Measurements from ENCODE around the gene RASA4B. TPM values are rescaled to one million over a fixed set of nuclear protein-coding genes. Genes with fewer than 3 reads are reported as not detected.

RASA4B gene
- total and polyA plus RNA-seq, 2 experiments from 2014 or later, result 0.99 to 1.5 TPM

DNA sequence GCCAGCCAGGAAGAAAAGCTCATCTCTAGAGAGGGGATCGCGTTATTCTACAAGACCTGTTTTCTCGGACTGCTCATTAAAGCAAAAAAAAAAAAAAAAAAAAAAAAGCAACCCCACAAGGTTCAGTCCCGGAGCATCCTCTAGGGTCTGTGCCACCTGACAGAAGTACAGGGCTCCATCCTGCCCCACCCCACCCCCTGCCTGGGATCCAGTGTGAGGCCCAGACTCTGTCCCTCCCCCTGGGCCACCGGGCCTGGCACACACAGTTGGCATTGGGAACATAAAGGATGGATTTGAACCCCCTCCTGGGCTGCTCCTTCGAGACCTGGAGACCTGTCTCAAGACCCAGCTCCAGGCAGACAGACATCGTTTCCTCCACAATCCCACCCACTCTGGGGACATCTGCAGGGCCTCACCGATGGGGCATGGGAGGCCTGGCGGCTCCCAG lies 83.5 kb downstream of the RASA4B start:
- H3K4me2 ChIP-seq, result peak overlapping the region; percentile 81
- Mint-ChIP-seq H3K36me3 (ENCODE audit: low read depth) (peaks cover 4% of the 10 kb centered on the region), H3K27ac (no peak overlapping the region; the same call in 1 of the 2 replicates), H3K4me3 (peak overlapping the region; percentile 80), H3K4me1 (peaks cover 29% of the 10 kb centered on the region), H3K27me3 (ENCODE audit: insufficient read depth, low read depth, poor library complexity) (peaks cover 17% of the 10 kb centered on the region), H3K9me3 (no peaks in the 10 kb centered on the region)
- H4K20me1 ChIP-seq (replicated peaks; ENCODE audit: insufficient read depth), result no peaks in the 10 kb centered on the region
- TF ChIP-seq POLR2AphosphoS5 (IDR thresholded peaks at IDR 0.05; ENCODE audit: low read depth), result no peak
- TF ChIP-seq CREB1 (CRISPR knock-in tag; IDR thresholded peaks at IDR 0.05; ENCODE audit: low read depth), result no peak
- TF ChIP-seq, protein P1, sequence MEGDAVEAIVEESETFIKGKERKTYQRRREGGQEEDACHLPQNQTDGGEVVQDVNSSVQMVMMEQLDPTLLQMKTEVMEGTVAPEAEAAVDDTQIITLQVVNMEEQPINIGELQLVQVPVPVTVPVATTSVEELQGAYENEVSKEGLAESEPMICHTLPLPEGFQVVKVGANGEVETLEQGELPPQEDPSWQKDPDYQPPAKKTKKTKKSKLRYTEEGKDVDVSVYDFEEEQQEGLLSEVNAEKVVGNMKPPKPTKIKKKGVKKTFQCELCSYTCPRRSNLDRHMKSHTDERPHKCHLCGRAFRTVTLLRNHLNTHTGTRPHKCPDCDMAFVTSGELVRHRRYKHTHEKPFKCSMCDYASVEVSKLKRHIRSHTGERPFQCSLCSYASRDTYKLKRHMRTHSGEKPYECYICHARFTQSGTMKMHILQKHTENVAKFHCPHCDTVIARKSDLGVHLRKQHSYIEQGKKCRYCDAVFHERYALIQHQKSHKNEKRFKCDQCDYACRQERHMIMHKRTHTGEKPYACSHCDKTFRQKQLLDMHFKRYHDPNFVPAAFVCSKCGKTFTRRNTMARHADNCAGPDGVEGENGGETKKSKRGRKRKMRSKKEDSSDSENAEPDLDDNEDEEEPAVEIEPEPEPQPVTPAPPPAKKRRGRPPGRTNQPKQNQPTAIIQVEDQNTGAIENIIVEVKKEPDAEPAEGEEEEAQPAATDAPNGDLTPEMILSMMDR (conservative IDR thresholded peaks at IDR 0.05; ENCODE audit: low read depth in 2 of 2), result no peak
- no peak for TF ChIP-seq EZH2 (IDR thresholded peaks at IDR 0.05; ENCODE audit: low read depth, unreplicated experiment)
- no peak for TF ChIP-seq ZNF114 (CRISPR knock-in tag; IDR thresholded peaks at IDR 0.05)
- TF ChIP-seq, protein P2, sequence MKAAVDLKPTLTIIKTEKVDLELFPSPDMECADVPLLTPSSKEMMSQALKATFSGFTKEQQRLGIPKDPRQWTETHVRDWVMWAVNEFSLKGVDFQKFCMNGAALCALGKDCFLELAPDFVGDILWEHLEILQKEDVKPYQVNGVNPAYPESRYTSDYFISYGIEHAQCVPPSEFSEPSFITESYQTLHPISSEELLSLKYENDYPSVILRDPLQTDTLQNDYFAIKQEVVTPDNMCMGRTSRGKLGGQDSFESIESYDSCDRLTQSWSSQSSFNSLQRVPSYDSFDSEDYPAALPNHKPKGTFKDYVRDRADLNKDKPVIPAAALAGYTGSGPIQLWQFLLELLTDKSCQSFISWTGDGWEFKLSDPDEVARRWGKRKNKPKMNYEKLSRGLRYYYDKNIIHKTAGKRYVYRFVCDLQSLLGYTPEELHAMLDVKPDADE (IDR thresholded peaks at IDR 0.05), result no peak
- TF ChIP-seq STAT1 (IDR thresholded peaks at IDR 0.05; ENCODE audit: unreplicated experiment), result no peak
- TF ChIP-seq NANOG (IDR thresholded peaks at IDR 0.05; ENCODE audit: borderline replicate concordance), result no peak
- no peak for TF ChIP-seq ZNF331 (CRISPR knock-in tag; IDR thresholded peaks at IDR 0.05; ENCODE audit: low read depth)
- TF ChIP-seq, protein P3, sequence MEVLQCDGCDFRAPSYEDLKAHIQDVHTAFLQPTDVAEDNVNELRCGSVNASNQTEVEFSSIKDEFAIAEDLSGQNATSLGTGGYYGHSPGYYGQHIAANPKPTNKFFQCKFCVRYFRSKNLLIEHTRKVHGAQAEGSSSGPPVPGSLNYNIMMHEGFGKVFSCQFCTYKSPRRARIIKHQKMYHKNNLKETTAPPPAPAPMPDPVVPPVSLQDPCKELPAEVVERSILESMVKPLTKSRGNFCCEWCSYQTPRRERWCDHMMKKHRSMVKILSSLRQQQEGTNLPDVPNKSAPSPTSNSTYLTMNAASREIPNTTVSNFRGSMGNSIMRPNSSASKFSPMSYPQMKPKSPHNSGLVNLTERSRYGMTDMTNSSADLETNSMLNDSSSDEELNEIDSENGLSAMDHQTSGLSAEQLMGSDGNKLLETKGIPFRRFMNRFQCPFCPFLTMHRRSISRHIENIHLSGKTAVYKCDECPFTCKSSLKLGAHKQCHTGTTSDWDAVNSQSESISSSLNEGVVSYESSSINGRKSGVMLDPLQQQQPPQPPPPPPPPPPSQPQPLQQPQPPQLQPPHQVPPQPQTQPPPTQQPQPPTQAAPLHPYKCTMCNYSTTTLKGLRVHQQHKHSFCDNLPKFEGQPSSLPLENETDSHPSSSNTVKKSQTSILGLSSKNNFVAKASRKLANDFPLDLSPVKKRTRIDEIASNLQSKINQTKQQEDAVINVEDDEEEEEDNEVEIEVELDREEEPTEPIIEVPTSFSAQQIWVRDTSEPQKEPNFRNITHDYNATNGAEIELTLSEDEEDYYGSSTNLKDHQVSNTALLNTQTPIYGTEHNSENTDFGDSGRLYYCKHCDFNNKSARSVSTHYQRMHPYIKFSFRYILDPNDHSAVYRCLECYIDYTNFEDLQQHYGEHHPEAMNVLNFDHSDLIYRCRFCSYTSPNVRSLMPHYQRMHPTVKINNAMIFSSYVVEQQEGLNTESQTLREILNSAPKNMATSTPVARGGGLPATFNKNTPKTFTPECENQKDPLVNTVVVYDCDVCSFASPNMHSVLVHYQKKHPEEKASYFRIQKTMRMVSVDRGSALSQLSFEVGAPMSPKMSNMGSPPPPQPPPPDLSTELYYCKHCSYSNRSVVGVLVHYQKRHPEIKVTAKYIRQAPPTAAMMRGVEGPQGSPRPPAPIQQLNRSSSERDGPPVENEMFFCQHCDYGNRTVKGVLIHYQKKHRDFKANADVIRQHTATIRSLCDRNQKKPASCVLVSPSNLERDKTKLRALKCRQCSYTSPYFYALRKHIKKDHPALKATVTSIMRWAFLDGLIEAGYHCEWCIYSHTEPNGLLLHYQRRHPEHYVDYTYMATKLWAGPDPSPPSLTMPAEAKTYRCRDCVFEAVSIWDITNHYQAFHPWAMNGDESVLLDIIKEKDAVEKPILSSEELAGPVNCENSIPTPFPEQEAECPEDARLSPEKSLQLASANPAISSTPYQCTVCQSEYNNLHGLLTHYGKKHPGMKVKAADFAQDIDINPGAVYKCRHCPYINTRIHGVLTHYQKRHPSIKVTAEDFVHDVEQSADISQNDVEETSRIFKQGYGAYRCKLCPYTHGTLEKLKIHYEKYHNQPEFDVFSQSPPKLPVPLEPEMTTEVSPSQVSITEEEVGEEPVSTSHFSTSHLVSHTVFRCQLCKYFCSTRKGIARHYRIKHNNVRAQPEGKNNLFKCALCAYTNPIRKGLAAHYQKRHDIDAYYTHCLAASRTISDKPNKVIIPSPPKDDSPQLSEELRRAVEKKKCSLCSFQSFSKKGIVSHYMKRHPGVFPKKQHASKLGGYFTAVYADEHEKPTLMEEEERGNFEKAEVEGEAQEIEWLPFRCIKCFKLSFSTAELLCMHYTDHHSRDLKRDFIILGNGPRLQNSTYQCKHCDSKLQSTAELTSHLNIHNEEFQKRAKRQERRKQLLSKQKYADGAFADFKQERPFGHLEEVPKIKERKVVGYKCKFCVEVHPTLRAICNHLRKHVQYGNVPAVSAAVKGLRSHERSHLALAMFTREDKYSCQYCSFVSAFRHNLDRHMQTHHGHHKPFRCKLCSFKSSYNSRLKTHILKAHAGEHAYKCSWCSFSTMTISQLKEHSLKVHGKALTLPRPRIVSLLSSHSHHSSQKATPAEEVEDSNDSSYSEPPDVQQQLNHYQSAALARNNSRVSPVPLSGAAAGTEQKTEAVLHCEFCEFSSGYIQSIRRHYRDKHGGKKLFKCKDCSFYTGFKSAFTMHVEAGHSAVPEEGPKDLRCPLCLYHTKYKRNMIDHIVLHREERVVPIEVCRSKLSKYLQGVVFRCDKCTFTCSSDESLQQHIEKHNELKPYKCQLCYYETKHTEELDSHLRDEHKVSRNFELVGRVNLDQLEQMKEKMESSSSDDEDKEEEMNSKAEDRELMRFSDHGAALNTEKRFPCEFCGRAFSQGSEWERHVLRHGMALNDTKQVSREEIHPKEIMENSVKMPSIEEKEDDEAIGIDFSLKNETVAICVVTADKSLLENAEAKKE (CRISPR knock-in tag; IDR thresholded peaks at IDR 0.05), result no peak
- TF ChIP-seq EZH2phosphoT487 (IDR thresholded peaks at IDR 0.05; ENCODE audit: unreplicated experiment), result no peak
- no peak for TF ChIP-seq JUNB (IDR thresholded peaks at IDR 0.05; ENCODE audit: unreplicated experiment)
- TF ChIP-seq REST (IDR thresholded peaks at IDR 0.05; ENCODE audit: unreplicated experiment), result no peak
- DNase-seq (ENCODE audit: low spot score) (no peak), ATAC-seq (peak; percentile 13)
- H3K36me3 ChIP-seq (ENCODE audit: insufficient read depth), result no peaks in the 10 kb centered on the region
- no peak overlapping the region for H3K27ac ChIP-seq (ENCODE audit: low read depth)
- 0 out of 2 replicates have a peak, but pooled peaks cover 7% of the 10 kb centered on the region for H3K79me2 ChIP-seq (replicated peaks; ENCODE audit: insufficient read depth)
- H3K27me3 ChIP-seq (ENCODE audit: insufficient read depth), result no peaks in the 10 kb centered on the region
- H3K9me2 ChIP-seq (ENCODE audit: insufficient read depth), result no peaks in the 10 kb centered on the region
- peaks cover 26% of the 10 kb centered on the region for H3K4me1 ChIP-seq (ENCODE audit: insufficient read depth)
- H2AFZ ChIP-seq, result no peak overlapping the region
- H3K4me3 ChIP-seq, result peak overlapping the region; percentile 85
- no peaks in the 10 kb centered on the region; the same call in 1 of the 2 replicates for H3F3A ChIP-seq (replicated peaks; ENCODE audit: low read depth)
